Retina (tissue), 1 donor: ENCODE results near the gene AVPI1.
"Not testable (repeated sequence)": the region's sequence is repeated elsewhere in the genome, so short reads cannot be mapped to it uniquely, and the experiment has no call there.

Source experiments
- DNase-seq: peaks from one replicate; pipeline ENCODE4 v3.0.0-alpha.2; 2016

Gene AVPI1

GRCh38 chr10:97639090-97639489 lies 48.0 kb downstream of the AVPI1 start:
- not testable (repeated sequence) for DNase-seq

DNA sequence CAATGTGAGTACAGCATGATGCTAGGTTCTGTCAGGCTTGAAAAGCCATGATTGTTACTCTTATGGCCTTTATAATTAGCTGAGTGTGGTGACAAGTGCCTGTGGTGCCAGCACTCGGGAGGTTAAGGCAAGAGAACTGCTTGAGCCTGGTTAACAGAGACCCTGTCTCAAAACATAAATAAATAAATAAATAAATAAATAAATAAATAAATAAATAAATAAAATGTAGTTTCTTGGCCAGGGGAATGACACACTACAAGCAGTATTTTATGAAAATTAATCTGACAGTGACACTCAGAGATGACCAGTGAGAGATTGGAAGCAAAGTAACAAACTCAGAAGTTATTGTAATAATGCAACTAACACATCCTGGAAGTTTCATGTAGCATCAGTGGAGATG lies 51.5 kb downstream of the AVPI1 start:
- DNase-seq: no peak

DNA sequence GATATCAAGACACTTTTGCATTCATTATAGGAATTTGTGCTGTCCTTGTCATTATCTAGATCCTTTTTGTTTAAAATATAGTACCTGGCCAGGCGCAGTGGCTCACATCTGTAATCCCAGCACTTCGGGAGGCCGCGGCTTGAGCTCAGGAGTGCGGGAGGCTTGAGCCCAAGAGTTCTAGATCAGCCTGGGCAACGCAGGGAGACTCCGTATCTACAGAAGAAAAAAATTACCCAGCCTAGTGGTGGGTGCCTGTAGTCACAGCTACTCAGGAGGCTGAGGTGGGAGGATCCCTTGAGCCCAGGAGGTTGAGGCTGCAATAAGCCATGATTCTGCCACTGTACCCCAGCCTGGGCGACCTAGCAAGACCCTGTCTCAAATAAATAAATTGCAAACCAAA lies 53.1 kb downstream of the AVPI1 start:
- DNase-seq: no peak

DNA sequence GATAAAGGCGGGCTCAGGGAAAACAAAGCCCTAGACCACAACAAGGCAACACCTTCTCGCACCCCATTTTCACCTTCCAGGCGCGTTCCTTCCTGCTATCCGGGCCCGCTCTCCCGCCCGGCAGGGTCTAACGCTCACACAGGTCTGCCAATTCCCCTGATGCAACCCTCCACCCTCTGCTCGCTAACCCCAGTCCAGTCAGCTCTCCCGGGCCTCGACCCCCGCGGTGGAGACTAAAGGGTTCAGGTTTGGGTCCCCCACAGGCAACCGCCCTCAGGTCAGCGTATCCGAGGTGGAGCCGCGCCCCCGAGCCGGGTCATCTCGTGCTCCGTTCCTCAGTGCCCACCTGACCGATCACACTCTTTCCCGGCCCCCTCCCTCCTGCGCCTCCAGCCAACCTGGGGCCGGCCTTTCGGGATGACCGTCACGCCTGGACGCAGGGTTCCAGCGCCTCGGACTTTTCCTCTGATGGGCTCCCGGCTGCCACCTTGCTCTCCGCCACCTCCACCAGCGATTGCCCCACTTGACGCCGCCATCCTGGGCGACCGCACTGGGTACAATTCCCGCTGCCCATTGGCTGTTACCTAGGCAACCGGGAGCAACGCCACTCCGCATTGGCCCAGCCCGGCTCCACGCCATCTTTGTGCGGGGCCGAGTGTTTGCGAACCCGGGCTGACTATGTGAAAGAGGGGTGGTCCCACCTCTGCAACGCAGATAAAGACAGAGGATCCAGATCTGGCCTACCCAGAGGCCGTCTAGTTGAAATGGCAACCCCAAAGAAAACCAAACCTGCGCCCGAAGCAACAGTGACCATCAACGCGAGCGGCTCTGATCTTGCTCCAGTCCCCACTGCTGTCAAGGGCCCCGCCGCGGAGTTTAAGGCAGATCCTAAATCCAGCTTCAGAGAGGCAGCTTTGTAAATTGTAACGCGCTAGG lies 53.8 kb downstream of the AVPI1 start, which contains the start of gene MORN4:
Gene MORN4 (minus strand): TSS at position 552 of the 936 bp plus-strand sequence. CDS start 13,847 bp downstream, outside the sequence.
- peak; percentile 98 for DNase-seq

- no peak for DNase-seq
These were observed 55.9 kb downstream of the AVPI1 start for GRCh38 chr10:97631098-97631497.

DNA sequence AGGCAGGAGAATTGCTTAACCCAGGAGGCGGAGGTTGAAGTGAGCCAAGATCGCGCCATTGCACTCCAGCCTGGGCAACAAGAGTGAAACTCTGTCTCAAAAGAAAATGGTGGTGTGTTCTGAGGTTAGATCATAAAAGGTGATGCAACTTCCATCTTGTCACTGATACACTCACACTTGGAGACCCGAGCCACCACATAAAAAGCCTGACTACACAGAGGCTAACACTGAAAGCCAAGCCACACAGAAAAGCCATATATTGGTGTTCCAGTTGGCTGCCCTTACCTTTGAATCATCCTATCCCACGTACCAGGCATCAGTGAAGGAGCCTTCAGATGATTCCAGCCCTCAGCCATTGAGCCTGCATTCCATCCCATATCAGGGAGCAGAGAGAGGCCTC lies 57.8 kb downstream of the AVPI1 start:
- DNase-seq: no peak

DNA sequence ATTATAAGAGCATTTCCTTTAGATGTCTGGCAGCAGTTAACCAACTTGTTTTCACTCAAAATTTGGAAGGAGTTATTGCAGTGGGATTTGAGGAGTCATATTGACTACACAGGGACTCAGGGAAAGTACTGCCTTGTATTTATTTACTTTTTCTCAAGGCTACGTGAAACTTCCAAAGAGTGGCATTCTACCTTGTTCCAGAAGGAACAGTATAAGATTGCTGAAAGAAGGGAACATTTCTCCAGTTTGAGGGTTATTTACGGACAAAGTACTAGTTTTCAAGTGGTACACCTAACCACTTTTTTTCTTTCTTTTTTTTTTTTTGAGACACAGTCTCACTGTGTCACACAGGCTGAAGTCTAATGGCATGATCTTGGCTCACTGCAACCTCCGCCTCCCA lies 58.8 kb downstream of the AVPI1 start:
- DNase-seq: no peak

DNA sequence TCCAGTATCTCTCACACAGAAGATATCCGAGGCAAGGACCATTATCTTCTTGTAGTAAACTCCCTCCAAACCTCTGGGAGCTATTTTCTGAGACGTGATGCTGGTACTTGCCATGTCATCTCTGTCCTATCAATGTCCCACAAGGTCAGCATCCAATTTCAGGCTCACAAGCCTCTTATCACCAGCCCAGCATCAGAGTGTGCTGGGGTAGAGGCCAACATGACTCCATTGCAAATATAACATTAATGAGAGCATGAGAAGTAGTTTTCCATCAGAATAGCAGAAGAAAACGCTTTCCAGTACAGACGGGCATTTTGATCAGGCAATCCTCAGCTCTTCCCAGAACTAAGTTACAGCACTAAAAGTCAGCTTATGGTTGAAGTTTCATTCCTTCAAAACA lies 59.3 kb downstream of the AVPI1 start:
- DNase-seq: no peak
